ENCODE data around the gene CRYBA4.

Gene CRYBA4

DNA sequence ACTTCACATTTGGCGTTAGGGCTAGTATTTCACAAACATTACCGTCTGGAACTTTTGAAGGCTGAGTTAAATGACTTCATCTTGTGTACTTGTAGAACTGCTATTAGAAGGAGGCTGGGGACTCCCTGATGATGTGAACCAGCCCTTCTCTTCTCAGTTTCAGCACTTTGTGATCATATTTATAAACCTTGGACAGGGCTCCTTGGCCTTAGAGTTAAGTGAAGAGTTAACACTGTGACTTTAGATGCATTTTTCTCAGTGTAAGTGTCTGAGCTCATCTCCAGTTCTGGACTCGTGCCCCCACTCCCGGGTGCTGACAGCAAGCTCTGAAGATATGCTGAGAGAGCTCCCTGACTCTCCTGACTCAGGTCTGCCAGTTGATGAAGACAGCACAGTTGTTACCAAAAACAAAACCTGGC lies 44.1 kb downstream of the CRYBA4 start:
- H3K4me3 ChIP-seq (ENCODE audit: control insufficient read depth, low read depth, low read length) = no peak overlapping the region
- TF ChIP-seq, protein P1, sequence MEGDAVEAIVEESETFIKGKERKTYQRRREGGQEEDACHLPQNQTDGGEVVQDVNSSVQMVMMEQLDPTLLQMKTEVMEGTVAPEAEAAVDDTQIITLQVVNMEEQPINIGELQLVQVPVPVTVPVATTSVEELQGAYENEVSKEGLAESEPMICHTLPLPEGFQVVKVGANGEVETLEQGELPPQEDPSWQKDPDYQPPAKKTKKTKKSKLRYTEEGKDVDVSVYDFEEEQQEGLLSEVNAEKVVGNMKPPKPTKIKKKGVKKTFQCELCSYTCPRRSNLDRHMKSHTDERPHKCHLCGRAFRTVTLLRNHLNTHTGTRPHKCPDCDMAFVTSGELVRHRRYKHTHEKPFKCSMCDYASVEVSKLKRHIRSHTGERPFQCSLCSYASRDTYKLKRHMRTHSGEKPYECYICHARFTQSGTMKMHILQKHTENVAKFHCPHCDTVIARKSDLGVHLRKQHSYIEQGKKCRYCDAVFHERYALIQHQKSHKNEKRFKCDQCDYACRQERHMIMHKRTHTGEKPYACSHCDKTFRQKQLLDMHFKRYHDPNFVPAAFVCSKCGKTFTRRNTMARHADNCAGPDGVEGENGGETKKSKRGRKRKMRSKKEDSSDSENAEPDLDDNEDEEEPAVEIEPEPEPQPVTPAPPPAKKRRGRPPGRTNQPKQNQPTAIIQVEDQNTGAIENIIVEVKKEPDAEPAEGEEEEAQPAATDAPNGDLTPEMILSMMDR (IDR thresholded peaks at IDR 0.05; ENCODE audit: control insufficient read depth, insufficient read depth, low read depth, low read length, missing control alignments) = no peak
- DNase-seq (ENCODE audit: low read depth) = no peak

DNA sequence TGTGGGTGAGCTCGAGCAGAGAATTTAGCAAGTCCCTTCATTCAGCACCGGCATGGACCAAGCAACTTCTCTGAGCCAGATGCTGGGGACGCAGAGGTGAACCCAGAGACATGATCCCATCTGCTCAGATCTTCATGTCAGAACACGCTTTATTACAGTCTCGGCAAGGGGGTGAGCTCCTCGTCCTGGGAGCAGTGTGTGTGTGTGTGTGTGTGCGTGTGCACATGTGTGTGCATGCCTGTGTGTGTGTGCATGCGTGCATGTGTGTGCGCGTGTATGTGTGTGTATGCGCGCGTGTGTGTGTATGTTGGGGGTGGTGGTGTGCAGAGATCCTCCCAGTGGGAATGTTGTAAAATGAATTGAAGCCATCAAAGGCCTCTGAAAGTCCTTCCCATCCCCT lies 45.4 kb downstream of the CRYBA4 start:
- no peak overlapping the region for H3K4me3 ChIP-seq (ENCODE audit: control insufficient read depth, low read depth, low read length)
- no peak for DNase-seq (ENCODE audit: low read depth)
- TF ChIP-seq, protein P1 (IDR thresholded peaks at IDR 0.05; ENCODE audit: control insufficient read depth, insufficient read depth, low read depth, low read length, missing control alignments) = no peak

DNA sequence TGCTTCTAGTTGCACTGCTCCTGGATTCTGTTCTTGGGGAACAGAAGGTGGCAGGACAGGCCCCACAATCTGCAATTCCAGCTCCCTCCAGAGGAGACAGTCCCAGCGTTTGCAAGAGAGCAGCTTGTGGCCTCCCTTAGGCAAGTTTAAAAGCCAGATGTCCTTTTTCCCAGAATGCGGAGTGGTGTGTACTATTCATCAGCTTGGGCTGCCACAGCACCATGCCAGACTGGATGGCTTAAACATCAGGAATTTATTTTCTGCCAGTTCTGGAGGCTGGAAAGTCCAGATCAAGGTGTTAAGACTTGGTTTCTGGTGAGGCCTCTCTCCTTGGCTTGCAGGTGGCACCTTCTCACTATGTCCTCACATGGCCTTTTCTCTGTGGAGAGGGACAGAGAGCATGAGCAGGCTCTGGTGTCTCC lies 47.3 kb downstream of the CRYBA4 start:
- no peak overlapping the region for H3K4me3 ChIP-seq (ENCODE audit: control insufficient read depth, low read depth, low read length)
- DNase-seq (ENCODE audit: low read depth) = no peak
- TF ChIP-seq, protein P1 (IDR thresholded peaks at IDR 0.05; ENCODE audit: control insufficient read depth, insufficient read depth, low read depth, low read length, missing control alignments) = peak; percentile 44

DNA sequence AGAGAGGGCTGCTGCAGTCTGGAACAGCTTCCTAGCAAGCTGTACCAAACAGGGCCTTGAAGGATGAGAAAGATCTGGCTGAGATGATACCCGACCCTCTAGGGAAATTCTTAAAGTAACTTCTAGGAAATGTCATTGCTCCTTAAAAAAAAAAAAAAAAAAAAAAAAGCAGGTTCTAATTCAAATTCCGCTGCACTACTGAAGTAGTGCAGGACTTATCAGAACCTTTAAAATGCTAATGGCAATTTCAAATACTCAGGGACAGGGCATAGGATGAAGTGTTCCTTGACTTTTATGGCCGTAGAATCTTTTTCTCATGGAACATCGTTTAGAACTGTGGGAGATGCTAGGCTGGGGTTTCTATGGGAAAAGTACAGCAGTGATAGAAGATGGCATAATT lies 48.7 kb downstream of the CRYBA4 start:
- no peak for DNase-seq (ENCODE audit: low read depth)
- TF ChIP-seq, protein P1 (IDR thresholded peaks at IDR 0.05; ENCODE audit: control insufficient read depth, insufficient read depth, low read depth, low read length, missing control alignments) = no peak
- no peak overlapping the region for H3K4me3 ChIP-seq (ENCODE audit: control insufficient read depth, low read depth, low read length)

DNA sequence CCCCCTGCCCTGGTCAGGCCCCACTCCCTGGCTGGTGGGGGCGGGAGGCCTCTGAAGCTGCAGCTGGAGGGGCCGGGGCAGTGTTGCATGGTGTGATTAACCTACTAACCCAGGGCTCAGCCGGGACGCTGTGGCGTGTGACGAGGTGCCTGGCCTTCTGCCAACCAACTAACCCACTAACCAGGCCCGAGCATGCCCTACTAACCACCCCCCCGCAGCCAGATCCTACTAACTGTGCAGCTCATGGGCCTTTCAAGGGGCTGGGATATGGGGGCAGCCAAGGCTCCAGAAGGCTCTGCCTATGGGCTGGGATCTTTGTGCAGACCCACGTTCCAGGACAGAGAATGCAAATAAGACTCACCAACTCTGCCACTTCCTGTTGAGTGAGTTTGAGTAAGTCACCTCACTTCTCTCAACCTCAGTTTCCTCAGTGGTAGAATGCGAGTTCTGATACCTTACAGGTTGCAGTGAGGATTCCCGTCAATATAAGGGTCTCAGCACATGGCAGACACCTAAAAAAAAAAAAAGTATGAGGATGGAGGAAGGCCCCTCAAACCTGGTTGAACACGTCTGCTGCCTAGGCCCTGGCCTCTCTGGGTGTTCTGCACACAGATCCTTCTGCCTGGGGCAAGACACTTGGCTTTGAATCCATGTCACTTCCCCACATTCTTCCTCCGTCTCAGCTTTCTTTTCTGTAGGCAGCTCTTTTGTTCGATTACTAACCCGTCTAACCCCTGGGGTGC lies 49.7 kb downstream of the CRYBA4 start:
- TF ChIP-seq, protein P1 (IDR thresholded peaks at IDR 0.05; ENCODE audit: control insufficient read depth, insufficient read depth, low read depth, low read length, missing control alignments) = no peak
- H3K4me3 ChIP-seq (ENCODE audit: control insufficient read depth, low read depth, low read length) = no peak overlapping the region
- no peak for DNase-seq (ENCODE audit: low read depth)

DNA sequence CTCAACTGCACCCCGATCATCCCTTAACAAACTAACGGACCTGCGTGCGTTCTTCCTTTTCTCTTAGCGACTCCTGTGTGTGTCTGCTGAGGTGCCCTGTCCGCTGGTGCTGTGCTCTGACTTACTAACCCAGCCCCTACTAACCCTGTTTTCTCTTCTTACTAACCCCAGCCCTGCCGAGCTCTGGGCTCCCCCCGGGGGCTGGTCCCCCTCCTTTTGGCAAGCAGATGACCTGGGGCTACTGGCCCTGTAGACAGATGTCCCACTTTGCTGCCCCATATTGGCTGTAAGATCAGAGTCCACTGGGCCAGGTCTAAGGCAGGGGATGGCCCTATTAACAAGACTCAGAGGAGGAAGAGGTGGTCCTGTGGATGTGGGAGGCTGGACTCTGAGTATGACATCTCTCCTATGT lies 50.3 kb downstream of the CRYBA4 start:
- TF ChIP-seq, protein P1 (IDR thresholded peaks at IDR 0.05; ENCODE audit: control insufficient read depth, insufficient read depth, low read depth, low read length, missing control alignments) = no peak
- H3K4me3 ChIP-seq (ENCODE audit: control insufficient read depth, low read depth, low read length) = peak overlapping the region; percentile 74
- no peak for DNase-seq (ENCODE audit: low read depth)
